ENCODE measurements around the gene CPA2.
"Not testable (repeated sequence)": the region's sequence is repeated elsewhere in the genome, so short reads cannot be mapped to it uniquely, and the experiment has no call there.

GRCh38 chr7:130224923-130225322 is 41.7 kb upstream of the CPA2 start:
- TF ChIP-seq CTCF (IDR thresholded peaks at IDR 0.05 in 4 of 5, conservative IDR thresholded peaks at IDR 0.05 in 1 of 5); POLR2A (IDR thresholded peaks at IDR 0.05): not testable (repeated sequence)

All from gastrocnemius medialis (tissue), 4 donors.